PC-9 (cell line): ENCODE results near the gene CNTFR. TPM values are rescaled to one million over a fixed set of nuclear protein-coding genes. Genes with fewer than 3 reads are reported as not detected.

Source experiments
- BruUV-seq: library from RNA; stranded (reverse); fragments of 400-500 nt; replicated peaks from 2 replicates; lab custom pipeline; 2021; lab: Mats Ljungman, UMichigan
- CTCF ChIA-PET: fragments of 300-600 bp; sonication (Branson Sonifier 250); formaldehyde crosslinking; loops from one replicate; lab custom pipeline; 2022; ENCODE audit warnings: antibody characterized with exemption; lab: Charles Lee
- POLR2A ChIA-PET: fragments of 300-600 bp; sonication (Branson Sonifier 250); formaldehyde crosslinking; loops from one replicate; lab custom pipeline; 2022; ENCODE audit warnings: antibody characterized with exemption; ENCODE audit not compliant: unreplicated experiment; lab: Charles Lee
- DNase-seq, 2 experiments: peaks; one replicate each; pipeline versions ENCODE4 v3.0.0 to v3.0.0-alpha.2; 2015 to 2022; ENCODE audit warnings: mixed read lengths in 1 of 2
- H2AFZ ChIP-seq: fragments of 200-600 bp; sonication (generic); 2 replicates; pipeline ENCODE4 v1.8.1; 2017; ENCODE audit warnings: antibody characterized with exemption
- H3F3A ChIP-seq: fragments of 200-600 bp; sonication (generic); 2 replicates; pipeline ENCODE4 v1.8.1; 2017; ENCODE audit warnings: antibody characterized with exemption, mild to moderate bottlenecking, low read depth; ENCODE audit not compliant: insufficient read depth
- H3K27ac ChIP-seq: fragments of 200-600 bp; sonication (generic); 2 replicates; pipeline ENCODE4 v1.6.1; 2016; ENCODE audit warnings: mixed run types
- H3K27me3 ChIP-seq: fragments of 200-600 bp; sonication (generic); 2 replicates; pipeline ENCODE4 v1.6.1; 2016; ENCODE audit warnings: low read depth, mixed run types; ENCODE audit not compliant: insufficient read depth
- H3K36me3 ChIP-seq: fragments of 200-600 bp; sonication (generic); 2 replicates; pipeline ENCODE4 v1.6.1; 2016; ENCODE audit warnings: low read depth, mixed run types
- H3K4me1 ChIP-seq: fragments of 200-600 bp; sonication (generic); replicated peaks from 2 replicates; pipeline ENCODE4 v1.6.1; 2016; ENCODE audit warnings: mixed run types; ENCODE audit not compliant: insufficient read depth
- H3K4me2 ChIP-seq: fragments of 200-600 bp; sonication (generic); 2 replicates; pipeline ENCODE4 v1.6.1; 2017; ENCODE audit warnings: mixed run types
- H3K4me3 ChIP-seq: fragments of 200-600 bp; sonication (generic); 2 replicates; pipeline ENCODE4 v1.6.1; 2016; ENCODE audit warnings: mixed run types
- H3K79me2 ChIP-seq: fragments of 200-600 bp; sonication (generic); 2 replicates; pipeline ENCODE4 v1.6.1; 2017; ENCODE audit warnings: low read depth, mixed run types
- H3K9me2 ChIP-seq: fragments of 200-600 bp; sonication (generic); 2 replicates; pipeline ENCODE4 v1.8.1; 2017; ENCODE audit warnings: mild to moderate bottlenecking; ENCODE audit not compliant: insufficient read depth
- H3K9me3 ChIP-seq: fragments of 200-600 bp; sonication (generic); 2 replicates; pipeline ENCODE4 v1.8.1; 2016; ENCODE audit warnings: low read depth; ENCODE audit not compliant: insufficient read depth
- H4K20me1 ChIP-seq: fragments of 200-600 bp; sonication (generic); 2 replicates; pipeline ENCODE4 v1.8.1; 2017; ENCODE audit not compliant: insufficient read depth
- CTCF ChIP-seq: fragments of 200-600 bp; sonication (generic); conservative IDR thresholded peaks from 2 replicates; pipeline ENCODE4 v1.6.1; 2017; ENCODE audit warnings: mixed run types, antibody characterized with exemption, mild to moderate bottlenecking, moderate library complexity
- EZH2 ChIP-seq: fragments of 200-600 bp; sonication (generic); IDR thresholded peaks from 2 replicates; pipeline ENCODE4 v1.8.0; 2017; ENCODE audit warnings: antibody characterized with exemption, low read depth
- intact Hi-C: fragments of 100-400 bp; cut with micrococcal nuclease; formaldehyde crosslinking; loops from one replicate; pipeline ENCODE4 v1.10.0; 2022; ENCODE audit not compliant: unreplicated experiment
- total RNA-seq: library from RNA; stranded (reverse); gene quantifications from 2 replicates; pipeline ENCODE4 v1.2.3, GENCODE V29; 2021

CNTFR gene
- total RNA-seq, 1 experiment from 2014 or later, result not detected

GRCh38 chr9:34546834-34547827, 42.4 kb downstream of the CNTFR start:
- H4K20me1 ChIP-seq, result no peaks in the 10 kb centered on the region
- CTCF ChIA-PET, result no interaction called here
- intact Hi-C loops, result loop anchor here (2.0 to 5.0 kb wide), 2 partner anchors 110 to 215 kb away; no protein-coding TSS in a partner anchor
- no peak overlapping the region for H3K27ac ChIP-seq
- peak; percentile 72 for TF ChIP-seq CTCF
- no peak for TF ChIP-seq EZH2
- H3F3A ChIP-seq, result no peaks in the 10 kb centered on the region
- no TSS peak for BruUV-seq
- no peak overlapping the region for H2AFZ ChIP-seq
- H3K36me3 ChIP-seq, result no peaks in the 10 kb centered on the region
- peaks cover 23% of the 10 kb centered on the region; the same call in 1 of the 2 replicates for H3K27me3 ChIP-seq
- no peaks in the 10 kb centered on the region for H3K4me1 ChIP-seq
- no peaks in the 10 kb centered on the region for H3K9me2 ChIP-seq
- peak in 1 of 2 experiments; percentile 41 for DNase-seq
- H3K9me3 ChIP-seq, result no peaks in the 10 kb centered on the region
- POLR2A ChIA-PET, result no interaction called here
- no peak overlapping the region for H3K4me3 ChIP-seq
- H3K4me2 ChIP-seq, result no peak overlapping the region
- H3K79me2 ChIP-seq, result no peaks in the 10 kb centered on the region

- no peaks in the 10 kb centered on the region for H3K9me2 ChIP-seq
- no peak overlapping the region for H2AFZ ChIP-seq
- no peak overlapping the region for H3K27ac ChIP-seq
- no peak overlapping the region for H3K4me3 ChIP-seq
- H3K36me3 ChIP-seq, result no peaks in the 10 kb centered on the region
- peaks cover 19% of the 10 kb centered on the region; the same call in 1 of the 2 replicates for H3K27me3 ChIP-seq
- no peaks in the 10 kb centered on the region for H3K9me3 ChIP-seq
- H4K20me1 ChIP-seq, result no peaks in the 10 kb centered on the region
- ChIA-PET POLR2A (no interaction called here), CTCF (no interaction called here)
- no TSS peak for BruUV-seq
- no peak overlapping the region for H3K4me2 ChIP-seq
- intact Hi-C loops, result loop anchor here (2.0 to 5.0 kb wide), 2 partner anchors 109 to 214 kb away; no protein-coding TSS in a partner anchor
- H3K79me2 ChIP-seq, result no peaks in the 10 kb centered on the region
- no peaks in the 10 kb centered on the region for H3F3A ChIP-seq
- no peak for DNase-seq
- TF ChIP-seq CTCF, result no peak
- TF ChIP-seq EZH2, result no peak
- no peaks in the 10 kb centered on the region for H3K4me1 ChIP-seq
Measured at GRCh38 chr9:34546102-34546833, 43.3 kb downstream of the CNTFR start.

GRCh38 chr9:34545497-34545896, 44.0 kb downstream of the CNTFR start:
- no peaks in the 10 kb centered on the region for H3K4me1 ChIP-seq
- no peaks in the 10 kb centered on the region for H4K20me1 ChIP-seq
- CTCF ChIA-PET, result no interaction called here
- no TSS peak for BruUV-seq
- peaks cover 14% of the 10 kb centered on the region; the same call in 1 of the 2 replicates for H3K27me3 ChIP-seq
- H3K4me3 ChIP-seq, result no peak overlapping the region
- no peak for TF ChIP-seq EZH2
- TF ChIP-seq CTCF, result no peak
- no peak overlapping the region for H3K27ac ChIP-seq
- H3K9me2 ChIP-seq, result no peaks in the 10 kb centered on the region
- no peaks in the 10 kb centered on the region for H3F3A ChIP-seq
- H3K79me2 ChIP-seq, result no peaks in the 10 kb centered on the region
- no peak overlapping the region for H3K4me2 ChIP-seq
- intact Hi-C loops, result loop anchor here (5.0 kb wide), 1 partner anchor 213 kb away; no protein-coding TSS in a partner anchor
- DNase-seq, result no peak
- no peak overlapping the region for H2AFZ ChIP-seq
- H3K36me3 ChIP-seq, result no peaks in the 10 kb centered on the region
- H3K9me3 ChIP-seq, result no peaks in the 10 kb centered on the region
- POLR2A ChIA-PET, result no interaction called here
